Central memory CD4-positive, alpha-beta T cell (primary cell): ENCODE results near the gene JADE2.
"Not testable (repeated sequence)": the region's sequence is repeated elsewhere in the genome, so short reads cannot be mapped to it uniquely, and the experiment has no call there.

ENCODE experiments used
- DNase-seq: peaks from one replicate; pipeline ENCODE4 v3.0.0; 2022
- total RNA-seq, 3 experiments: gene quantifications; one replicate each; lab custom pipeline; 2026; lab: John Stamatoyannopoulos, UW

Gene JADE2
- 162 to 326 (median 181) reads per million in 3 experiments for total RNA-seq

DNA sequence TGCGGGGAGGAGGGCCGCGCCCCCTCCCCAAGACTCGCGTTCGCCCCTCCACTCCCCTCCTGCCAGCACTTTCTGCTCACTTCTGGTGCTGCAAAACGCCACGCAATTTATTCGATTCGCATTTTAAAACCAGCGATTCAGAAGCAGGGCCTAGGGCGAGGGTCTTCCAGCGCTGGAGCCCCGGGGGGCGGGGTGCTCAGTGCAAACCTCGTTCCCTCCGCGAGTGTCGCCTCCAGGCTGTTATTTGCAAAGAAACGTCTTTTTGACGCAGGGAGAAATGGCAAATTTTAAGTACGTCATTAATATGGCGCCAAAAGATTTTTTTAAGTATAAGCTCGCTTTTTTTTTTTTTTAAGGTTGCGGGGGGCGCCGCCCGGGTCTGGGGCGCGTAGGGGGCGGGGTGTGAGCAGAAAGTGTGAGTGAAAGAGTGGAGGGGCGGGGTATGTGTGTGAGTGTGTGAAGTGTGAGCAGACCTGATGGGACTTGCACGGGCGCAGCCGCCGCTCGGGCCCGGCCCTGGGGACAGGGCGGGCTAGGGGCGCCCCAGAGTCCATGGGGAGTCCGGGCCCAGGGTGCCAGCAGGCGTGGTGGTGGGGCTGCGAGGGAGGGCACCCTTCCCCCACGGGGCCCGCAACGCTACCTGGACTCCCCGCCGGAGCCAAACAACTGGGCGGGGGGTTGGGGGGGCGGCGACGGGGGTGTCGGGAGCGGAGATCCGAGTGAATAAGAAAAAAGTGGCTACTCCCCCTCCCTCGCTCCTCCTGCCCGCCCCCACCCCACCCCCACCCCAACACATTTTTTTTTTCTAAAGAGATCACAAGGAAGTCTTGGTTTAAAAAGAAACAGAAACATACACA is at the start of gene JADE2:
TSS of gene JADE2 (plus strand) at position 845 of the 857 bp plus-strand sequence. CDS start 10,188 bp downstream, outside the sequence.
- DNase-seq, result peak; percentile 87

DNA sequence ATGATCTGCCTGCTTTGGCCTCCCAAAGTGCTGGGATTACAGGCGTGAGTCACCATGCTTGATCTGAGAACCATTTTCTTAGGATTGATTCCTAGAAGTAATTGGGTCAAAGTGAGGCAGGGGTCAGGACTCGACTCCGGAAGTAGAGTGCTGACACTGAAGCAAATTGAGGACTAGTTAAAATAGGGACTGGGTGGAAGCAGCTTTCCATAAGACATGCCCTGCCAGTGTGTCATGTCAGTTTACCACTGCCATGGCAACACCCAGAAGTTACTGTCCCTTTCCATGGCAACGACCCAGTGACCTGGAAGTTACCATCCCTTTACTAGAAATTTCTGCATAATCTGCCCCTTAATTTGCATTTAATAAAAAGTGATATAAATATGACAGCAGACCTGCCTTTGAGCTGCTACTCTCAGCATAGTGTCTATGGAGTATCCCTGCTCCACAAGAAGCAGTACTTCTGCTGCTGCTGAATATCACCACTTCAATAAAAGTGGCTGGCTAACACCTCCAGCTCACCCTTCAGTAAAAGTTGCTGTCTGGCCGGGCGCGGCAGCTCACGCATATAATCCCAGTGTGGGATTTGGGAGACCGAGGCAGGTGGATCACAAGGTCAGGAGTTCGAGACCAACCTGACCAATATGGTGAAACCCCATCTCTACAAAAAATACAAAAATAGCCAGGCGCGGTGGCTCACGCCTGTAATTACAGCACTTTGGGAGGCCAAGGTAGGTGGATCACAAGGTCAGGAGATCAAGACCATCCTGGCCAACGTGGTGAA is 47.8 kb upstream of the JADE2 start:
- DNase-seq, result no peak

DNA sequence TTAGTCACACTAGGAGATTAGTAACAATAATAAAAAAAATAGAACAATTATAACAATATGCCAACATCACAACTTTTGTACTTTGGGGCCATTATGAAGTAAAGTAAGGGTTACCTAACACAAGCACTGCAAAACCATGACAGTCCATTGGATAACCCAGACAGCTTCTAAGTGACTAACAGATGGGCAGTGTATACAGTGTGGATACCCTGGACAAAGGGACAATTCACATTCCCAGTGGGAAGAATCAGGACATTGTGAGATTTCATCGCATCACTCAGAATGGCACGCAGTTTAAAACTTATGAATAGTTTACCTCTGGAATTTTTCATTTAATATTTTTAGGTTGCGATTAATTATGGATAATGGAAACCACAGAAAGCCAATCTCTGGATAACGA is 45.6 kb upstream of the JADE2 start:
- DNase-seq, result no peak

DNA sequence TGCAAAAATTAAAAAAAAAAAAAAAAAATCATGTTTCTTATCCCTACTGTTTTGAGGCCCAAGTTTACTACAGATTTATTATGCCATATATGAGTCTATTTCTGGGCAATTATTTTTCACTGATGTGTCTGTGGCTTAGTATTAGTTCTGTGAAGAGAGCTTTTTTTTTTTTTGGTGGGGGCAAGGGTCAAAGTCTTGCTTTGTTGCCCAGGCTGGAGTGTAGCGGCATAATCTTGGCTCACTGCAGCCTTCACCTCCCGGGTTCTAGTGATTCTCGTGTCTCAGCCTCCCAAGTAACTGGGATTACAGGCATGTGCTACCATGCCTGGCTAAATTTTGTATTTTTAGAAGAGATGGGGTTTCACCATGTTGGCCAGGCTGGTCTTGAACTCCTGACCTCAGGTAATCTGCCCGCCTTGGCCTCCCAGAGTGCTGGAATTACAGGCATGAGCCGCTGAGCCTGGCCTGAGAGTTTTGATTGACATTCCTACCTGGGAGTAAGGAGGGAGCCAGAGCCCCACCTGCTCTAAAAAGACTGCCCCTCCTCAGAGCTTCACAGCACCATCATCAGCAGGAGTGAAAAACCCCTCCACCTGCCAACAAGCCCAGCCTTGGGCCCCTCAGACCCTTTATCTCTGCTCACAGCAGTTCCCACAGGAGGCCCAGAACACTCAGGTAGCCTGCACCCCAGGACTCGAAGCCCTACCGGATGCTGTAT is 36.1 kb upstream of the JADE2 start:
- DNase-seq, result no peak

DNA sequence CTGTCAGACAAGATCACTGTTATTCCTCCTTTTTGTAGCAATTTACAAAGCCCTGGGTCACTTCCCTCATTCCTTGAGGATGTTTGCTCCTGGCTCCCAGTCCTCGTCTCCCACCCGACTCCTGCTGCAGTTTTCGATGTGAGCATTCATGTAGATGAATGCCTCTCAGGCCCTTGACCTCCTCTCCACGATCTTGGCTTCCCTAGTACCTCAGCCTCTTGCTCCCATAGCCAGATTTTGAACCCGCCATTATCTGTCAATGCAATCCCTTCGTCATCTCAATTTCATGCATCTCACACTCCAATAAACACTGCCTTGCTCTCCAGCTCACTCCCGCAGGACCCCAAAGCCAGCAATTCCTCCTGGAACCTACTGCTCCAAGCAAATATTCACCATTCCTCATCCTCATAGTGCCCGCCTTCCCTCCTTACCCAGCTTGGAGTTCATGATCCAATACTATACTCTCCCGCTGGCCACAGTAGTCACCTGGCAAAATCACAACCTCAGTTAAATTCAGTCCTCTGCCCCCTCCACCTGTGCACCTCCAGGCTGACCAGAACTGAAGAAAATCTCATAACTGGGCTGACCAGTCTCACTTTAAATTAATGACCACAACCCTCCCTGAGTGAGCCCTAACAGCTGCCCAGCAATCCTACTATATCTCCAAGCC is 35.1 kb upstream of the JADE2 start:
- DNase-seq, result no peak

DNA sequence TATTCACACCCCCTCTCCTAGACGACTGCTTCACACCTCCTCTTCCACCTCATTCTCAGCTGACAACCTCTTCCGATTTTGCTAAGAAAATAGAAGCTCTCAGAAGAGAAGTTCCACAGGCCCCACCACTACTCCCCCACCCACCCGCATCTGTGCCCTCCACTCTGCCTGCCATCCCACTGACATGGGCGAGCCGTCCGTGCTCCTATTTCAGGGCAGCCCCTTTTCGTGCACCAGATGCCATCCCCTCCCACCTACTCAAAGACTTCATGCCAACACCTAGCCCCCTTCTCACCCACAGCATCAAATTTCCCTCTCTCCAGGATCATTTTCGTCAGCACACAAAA is 34.6 kb upstream of the JADE2 start:
- DNase-seq, result no peak

DNA sequence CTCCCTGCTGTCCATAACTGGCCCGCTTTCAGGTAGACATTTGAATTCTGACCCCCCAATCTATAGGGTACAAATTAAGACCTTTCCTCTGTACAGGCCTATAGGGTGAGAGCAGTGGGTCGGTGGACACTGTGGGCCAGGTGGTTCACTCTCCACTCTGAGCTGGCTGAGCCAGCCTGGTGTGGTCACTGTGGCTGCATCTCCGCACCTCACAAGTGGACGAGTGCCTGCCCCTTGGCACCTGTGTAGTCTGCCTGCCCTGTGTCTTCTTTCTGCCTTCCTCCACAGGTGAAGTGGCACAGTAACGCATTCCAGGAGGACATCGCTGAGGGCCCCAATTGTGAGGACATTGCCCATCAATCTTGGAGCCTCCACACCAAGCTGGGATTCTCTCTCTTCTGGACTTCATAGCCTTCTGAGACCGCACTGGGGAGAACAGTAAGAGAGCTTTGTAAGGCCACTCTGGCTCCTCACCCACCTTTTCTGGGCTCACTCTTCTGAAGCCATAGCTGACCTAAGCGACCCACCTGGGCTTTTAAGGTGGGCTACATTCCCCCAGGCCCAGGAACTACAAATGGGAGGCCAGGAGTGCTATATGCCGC is 33.5 kb upstream of the JADE2 start:
- DNase-seq, result no peak

DNA sequence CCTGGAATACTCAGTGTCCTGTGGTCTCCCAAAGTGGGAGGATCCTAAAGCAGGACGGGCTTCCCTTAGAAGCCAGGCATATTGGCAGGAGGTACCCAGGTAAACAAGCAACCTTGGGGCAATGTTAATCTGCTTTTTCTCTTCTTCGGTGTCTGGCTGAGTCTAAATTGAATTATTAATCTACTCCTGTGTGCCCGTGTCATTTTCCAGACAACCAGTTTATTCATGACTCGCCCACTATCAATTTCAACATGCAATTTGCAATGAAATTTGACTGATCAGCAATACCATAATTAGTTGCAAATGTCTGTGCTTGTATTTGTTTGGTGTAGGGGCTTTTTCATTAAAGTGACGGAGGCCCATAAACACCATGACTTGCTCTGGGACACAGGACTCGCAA is 32.9 kb upstream of the JADE2 start:
- no peak for DNase-seq

DNA sequence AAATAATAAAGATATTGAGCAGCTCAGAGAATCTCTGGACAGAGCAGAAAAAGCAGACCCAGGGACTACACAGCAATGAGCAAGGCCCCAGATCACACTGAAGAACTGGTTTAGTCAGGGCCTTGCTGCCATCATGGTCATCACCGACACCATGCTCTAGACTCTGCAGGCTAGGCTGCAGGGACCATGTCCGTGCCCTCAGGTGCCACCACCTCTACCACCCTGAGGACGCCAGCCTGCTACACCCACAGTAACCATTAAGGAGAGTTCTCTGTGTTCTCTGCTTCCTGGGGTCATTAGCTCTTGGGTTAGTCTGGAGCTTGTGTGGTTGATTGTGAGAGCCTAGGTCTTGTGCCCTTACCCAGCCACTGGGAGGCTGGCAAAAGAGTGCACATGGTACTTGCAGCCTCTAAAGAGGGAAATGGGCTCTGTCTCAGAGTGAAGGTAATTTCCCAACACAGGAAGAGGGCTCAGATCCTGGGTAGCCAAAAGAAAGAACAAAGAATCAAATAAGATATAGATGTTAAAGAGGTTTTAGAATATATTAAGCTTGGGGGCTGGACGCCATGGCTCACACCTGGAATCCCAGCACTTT is 31.9 kb upstream of the JADE2 start:
- no peak for DNase-seq

DNA sequence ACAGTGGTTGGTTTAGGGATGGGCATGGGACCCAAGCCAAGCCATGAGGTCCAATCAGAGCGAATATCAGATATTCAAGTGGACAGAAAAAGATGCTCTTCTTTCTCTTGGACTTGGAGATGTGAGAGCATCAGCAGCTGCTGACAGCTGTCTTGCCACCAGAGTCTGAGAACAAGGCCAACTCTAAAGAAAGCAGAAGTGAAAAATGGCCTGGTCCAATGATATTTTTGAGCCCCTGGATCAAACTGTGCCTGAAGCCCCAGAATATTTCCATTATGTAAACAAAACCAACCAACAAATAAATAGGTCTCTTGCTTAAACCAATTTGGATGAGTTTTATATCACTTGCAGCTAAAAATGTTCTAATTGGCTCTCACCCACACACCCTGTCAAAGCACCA is 30.7 kb upstream of the JADE2 start:
- DNase-seq, result no peak

DNA sequence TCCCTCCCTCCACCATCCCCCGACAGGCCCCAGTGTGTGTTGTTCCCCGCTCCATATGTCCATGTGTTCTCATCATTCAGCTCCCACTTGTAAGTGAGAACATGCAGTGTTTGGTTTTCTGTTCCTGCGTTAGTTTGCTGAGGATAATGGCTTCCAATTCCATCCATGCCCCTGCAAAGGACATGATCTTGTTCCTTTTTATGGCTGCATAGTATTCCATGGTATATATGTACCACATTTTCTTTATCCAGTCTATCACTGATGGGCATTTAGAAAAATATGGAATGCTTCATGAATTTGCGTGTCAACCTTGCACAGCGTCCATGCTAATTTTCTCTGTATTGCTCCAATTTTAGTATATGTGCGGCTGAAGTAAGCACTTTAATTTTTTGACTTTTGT is 25.6 kb upstream of the JADE2 start:
- not testable (repeated sequence) for DNase-seq

DNA sequence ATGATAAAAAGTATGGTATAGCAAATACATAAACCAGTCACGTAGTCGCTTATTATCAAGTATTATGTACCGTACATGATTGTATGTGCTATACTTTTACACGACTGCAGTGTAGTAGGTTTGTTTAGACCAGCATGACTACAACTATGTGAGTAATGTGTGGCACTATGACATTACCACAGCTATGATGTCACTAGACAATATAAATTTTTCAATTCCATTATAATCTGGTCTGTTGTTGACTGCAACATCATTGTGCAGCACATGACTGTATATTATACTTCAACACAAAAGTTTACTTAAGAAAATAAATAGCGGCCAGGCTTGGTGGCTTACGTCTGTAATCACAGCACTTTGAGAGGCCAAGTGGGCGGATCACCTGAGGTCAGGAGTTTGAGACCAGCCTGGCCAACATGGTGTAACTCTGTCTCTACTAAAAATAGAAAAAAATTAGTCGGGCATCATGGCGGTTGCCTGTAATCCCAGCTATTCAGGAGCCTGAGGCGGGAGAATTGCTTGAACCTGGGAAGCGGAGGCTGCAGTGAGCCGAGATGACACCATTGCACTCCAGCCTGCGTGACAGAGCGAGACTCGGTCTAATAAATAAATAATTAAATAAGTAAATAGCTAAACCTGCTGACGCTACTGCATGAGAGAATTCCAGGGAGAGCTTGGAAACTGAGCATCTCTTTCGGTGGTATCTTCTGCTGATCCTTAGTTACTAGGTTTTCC is 24.6 kb upstream of the JADE2 start:
- DNase-seq, result no peak

DNA sequence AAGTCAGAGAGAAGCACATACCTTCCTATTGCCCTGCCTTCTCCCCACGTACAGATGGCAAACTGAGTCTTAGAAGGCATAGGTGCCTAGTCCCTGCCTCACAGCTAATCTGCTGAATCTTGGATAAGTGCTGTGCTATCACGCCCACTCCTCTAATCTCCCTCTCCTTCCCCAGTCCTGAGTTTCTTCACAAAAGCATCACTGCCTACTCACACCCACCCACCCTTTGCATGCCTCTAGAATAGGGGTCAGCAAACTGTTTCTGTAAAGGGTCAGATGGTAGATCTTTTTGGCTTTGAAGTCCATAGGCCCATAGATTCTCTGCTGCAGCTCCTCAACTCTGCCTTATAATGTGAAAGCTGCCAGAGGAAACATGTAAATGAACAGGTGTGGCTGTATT is 23.2 kb upstream of the JADE2 start:
- DNase-seq, result no peak

DNA sequence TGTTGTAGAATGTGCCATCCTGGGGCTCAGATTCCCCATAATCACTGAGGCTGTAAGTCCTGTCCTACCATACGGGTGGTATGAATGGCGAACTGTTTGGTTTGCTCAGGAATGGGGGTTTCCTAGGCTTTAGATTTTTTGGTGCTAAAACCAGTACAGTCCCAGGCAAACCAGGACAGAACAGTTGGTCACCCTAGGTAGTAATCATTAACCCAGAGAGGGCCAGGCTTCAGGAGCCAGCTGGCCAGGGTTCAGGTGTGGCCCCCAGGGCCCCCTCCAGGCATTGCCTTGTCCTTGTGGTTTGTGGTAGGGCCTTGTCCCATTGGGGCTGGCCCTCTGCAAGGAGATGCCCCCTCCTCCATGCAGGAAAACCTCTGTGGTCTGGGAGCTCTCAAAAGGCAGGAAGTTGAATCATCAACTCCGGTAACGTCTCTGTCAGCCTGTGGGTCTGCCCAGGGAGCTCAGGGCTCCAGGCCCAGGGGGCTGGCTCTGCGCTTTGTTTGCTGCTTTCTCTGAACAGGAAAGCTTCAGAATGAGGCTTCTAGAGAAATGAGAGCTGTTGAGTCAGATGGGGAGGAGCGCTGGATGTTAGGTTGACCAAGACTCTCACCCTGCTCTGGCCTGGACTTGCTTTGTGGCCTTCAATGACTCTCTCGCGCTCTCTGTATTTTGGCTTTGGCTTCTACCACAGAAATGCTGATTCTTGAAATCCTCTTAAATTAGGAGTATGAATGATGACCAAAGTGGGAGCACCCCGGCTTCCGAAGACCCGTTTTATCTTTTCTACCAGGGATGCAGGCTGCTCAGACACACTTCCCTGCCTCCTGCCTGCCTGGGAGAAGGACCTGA is 22.2 kb upstream of the JADE2 start:
- peak; percentile 21 for DNase-seq

DNA sequence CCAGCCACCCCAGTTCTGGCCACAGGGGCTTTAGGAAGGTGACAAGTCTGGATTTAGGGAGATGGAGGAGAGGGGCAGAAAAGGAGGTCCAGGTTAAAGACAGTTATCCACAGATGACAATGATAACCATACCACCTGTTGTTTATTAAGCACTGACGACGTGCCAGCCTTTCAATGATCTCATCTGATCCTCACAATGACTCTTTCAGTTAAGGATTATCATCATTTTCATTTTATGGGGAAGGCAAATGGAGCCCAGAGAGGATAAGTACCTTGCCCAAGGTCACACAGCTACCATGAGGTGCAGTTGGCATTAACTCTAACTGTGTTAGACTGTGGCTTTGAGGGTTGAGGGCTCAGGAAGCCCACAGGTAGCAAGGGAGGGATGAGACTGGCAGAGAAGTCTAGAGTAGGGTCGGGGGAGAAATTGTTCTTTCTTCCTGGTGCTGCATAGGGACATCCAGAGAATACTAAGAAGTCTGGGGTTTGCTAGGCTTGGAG is 21.5 kb upstream of the JADE2 start:
- DNase-seq, result no peak

DNA sequence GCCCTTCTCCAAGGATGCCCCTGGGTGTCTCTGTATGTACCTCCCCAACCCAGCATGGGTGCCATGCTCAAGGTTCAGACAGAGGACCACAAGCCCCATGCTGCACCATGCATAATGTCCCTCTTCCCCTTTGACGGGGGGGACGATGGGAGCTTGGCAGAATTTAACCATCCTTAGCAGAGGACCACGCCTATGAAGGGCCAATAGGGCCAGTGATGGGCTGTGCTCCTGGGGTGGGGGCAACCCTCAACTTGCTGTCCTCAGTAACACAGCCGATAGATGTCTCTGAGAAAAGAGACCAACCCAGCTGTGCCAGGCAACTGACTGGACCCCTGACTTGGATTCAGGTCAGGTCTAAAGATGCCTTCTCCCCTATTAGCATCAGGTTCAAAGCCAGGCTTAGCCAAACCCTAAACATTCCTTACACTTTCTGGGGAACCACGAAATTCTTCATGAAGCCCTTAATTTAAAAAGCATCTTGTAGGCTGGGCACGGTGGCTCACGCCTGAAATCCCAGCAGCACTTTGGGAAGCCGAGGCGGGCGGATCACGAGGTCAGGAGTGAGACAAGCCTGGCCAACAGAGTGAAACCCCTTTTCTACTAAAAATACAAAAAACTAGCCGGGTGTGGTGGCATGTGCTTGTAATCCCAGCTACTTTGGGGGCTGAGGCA is 20.7 kb upstream of the JADE2 start:
- no peak for DNase-seq

DNA sequence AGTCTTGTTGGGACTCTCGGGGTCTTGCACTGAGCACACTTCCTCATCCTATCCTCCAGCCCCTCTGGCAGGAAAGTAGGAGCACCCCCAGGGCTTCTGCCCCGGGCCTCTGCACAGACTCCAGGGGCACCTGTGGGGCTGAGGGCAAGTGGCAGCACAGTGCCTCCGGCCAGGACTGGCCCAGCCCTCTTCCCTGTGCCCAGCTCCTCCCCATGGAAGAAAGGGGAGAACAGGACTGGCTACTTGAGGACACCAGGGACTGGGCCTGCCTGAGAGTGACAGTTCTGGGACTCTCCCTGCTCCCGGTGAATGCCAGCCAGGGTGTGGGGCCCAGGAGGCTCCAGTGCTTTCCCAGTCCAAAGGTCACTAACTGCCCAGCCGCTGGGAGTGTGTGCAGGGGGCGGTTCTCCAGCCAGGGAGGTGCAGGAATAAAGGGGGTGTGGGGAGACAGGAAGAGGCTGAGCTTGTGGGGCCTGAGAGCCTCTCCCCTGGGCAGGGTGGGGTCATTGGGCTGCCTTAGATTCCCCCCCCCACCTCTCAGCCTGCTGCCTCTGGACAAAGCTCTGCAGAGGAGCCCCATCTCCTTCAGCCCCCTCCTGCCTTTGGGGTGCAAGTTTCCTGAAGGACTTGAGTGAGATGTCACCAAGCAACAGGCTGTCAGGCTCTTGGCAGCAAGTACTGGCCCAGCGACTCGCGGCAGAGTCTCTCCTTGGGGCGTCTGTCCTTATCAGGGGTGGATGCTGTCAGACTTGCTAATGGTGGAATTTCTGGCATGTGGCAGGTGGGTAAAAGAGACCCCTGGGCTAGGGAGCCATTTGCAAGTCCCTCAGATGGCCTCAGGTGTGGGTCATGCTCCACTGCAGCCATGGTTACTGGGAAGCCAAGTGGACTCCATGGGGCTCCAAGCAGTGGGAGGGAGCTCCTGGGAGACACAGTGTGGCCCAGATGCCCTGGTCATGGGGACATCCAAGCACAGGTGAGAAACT is 19.1 kb upstream of the JADE2 start:
- DNase-seq, result no peak

DNA sequence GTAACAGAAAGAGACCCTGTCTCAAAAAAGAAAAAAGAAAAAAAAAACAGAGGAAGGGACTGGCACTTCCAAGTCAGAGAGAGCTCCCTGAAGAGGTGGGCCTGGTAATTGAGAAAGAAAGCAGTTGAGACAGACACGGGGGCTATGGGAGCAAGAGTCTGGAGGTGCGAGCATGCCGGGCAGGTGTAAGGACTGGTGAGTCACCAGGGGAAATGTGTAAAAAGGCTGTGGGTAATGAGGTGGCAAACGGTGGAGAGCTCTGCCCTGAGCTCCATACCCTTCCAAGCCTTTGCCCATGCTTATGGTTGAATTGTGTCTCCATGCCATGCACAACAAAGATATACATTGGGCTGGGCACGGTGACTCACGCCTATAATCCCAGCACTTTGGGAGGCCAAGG is 18.0 kb upstream of the JADE2 start:
- no peak for DNase-seq
